ENCODE results near the gene ANAPC5.

ANAPC5 gene

DNA sequence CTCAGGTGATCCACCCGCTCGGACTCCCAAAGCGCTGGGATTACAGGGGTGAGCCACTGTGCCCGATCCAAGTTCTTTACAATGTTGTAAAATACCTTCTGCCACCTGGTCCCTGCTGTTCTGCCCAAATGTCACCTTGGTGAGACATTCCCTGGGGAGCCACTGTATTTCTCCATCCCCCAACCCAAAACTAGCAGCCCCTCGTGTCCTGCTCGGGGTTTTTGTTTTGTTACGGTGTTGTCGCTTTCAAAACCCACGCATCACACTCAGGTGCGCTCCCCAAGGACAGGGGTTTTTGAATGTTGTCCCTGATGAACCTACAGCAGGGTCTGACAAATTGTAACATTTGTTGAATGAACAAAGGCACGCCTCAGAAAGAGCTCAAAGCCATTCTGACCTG lies 93.1 kb downstream of the ANAPC5 start:
- no peak for DNase-seq (ENCODE audit: low read depth in 2 of 2)
- H3K4me3 ChIP-seq (replicated peaks in 1 of 2; ENCODE audit: low read depth in 2 of 2, low read length in 2 of 2), result no peak overlapping the region

More for the DNA sequence above, 93.1 kb downstream of the ANAPC5 start:
- TF ChIP-seq, protein P1, sequence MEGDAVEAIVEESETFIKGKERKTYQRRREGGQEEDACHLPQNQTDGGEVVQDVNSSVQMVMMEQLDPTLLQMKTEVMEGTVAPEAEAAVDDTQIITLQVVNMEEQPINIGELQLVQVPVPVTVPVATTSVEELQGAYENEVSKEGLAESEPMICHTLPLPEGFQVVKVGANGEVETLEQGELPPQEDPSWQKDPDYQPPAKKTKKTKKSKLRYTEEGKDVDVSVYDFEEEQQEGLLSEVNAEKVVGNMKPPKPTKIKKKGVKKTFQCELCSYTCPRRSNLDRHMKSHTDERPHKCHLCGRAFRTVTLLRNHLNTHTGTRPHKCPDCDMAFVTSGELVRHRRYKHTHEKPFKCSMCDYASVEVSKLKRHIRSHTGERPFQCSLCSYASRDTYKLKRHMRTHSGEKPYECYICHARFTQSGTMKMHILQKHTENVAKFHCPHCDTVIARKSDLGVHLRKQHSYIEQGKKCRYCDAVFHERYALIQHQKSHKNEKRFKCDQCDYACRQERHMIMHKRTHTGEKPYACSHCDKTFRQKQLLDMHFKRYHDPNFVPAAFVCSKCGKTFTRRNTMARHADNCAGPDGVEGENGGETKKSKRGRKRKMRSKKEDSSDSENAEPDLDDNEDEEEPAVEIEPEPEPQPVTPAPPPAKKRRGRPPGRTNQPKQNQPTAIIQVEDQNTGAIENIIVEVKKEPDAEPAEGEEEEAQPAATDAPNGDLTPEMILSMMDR (IDR thresholded peaks at IDR 0.05; ENCODE audit: low read depth, low read length), result no peak
